ENCODE results near the gene GPANK1. TPM values are rescaled to one million over a fixed set of nuclear protein-coding genes. Genes with fewer than 3 reads are reported as not detected.

GPANK1 gene
- total RNA-seq, 2 donors from 2014 or later = 15.0 to 19.2 TPM

- peaks cover 86% of the 10 kb centered on the region for H3K36me3 ChIP-seq
- H3K27ac ChIP-seq = no peak overlapping the region
- no peak overlapping the region for H3K4me3 ChIP-seq
- no peaks in the 10 kb centered on the region for H3K4me1 ChIP-seq (ENCODE audit: control insufficient read depth in 1 of 2, low read depth in 2 of 2)
- ATAC-seq (ENCODE audit: insufficient number of reproducible peaks, low FRiP score, low read depth) = no peak
- DNase-seq (ENCODE audit: low spot score) = no peak
- TF ChIP-seq CTCF (IDR thresholded peaks at IDR 0.05) = no peak
- no peaks in the 10 kb centered on the region for H3K27me3 ChIP-seq (replicated peaks; ENCODE audit: insufficient read depth)
- H3K9me3 ChIP-seq = no peaks in the 10 kb centered on the region
Observed at GRCh38 chr6:31642798-31643570, 21.8 kb downstream of the GPANK1 start.

GRCh38 chr6:31641370-31641769, 23.4 kb downstream of the GPANK1 start:
- H3K9me3 ChIP-seq = no peaks in the 10 kb centered on the region
- H3K36me3 ChIP-seq = peaks cover 85% of the 10 kb centered on the region
- H3K27ac ChIP-seq = no peak overlapping the region
- no peak for TF ChIP-seq CTCF (IDR thresholded peaks at IDR 0.05)
- DNase-seq (ENCODE audit: low spot score) = no peak
- no peak for ATAC-seq (ENCODE audit: insufficient number of reproducible peaks, low FRiP score, low read depth)
- H3K27me3 ChIP-seq (replicated peaks; ENCODE audit: insufficient read depth) = no peaks in the 10 kb centered on the region
- no peaks in the 10 kb centered on the region for H3K4me1 ChIP-seq (ENCODE audit: control insufficient read depth in 1 of 2, low read depth in 2 of 2)
- no peak overlapping the region for H3K4me3 ChIP-seq

GRCh38 chr6:31640612-31641011, 24.2 kb downstream of the GPANK1 start:
- Histone ChIP-seq H3K9me3 (no peaks in the 10 kb centered on the region), H3K27me3 (replicated peaks; ENCODE audit: insufficient read depth) (no peaks in the 10 kb centered on the region), H3K27ac (no peak overlapping the region), H3K4me1 (ENCODE audit: control insufficient read depth in 1 of 2, low read depth in 2 of 2) (no peaks in the 10 kb centered on the region), H3K36me3 (peaks cover 85% of the 10 kb centered on the region), H3K4me3 (no peak overlapping the region)
- DNase-seq (ENCODE audit: low spot score) (no peak), ATAC-seq (ENCODE audit: insufficient number of reproducible peaks, low FRiP score, low read depth) (no peak)
- no peak for TF ChIP-seq CTCF (IDR thresholded peaks at IDR 0.05)

GRCh38 chr6:31639449-31639861, 25.3 kb downstream of the GPANK1 start:
- no peaks in the 10 kb centered on the region for H3K9me3 ChIP-seq
- H3K27ac ChIP-seq = no peak overlapping the region
- H3K4me3 ChIP-seq = no peak overlapping the region
- DNase-seq (ENCODE audit: low spot score) (no peak), ATAC-seq (ENCODE audit: insufficient number of reproducible peaks, low FRiP score, low read depth) (no peak)
- H3K27me3 ChIP-seq (replicated peaks; ENCODE audit: insufficient read depth) = no peaks in the 10 kb centered on the region
- TF ChIP-seq CTCF (IDR thresholded peaks at IDR 0.05) = no peak
- H3K36me3 ChIP-seq = peaks cover 85% of the 10 kb centered on the region
- no peaks in the 10 kb centered on the region for H3K4me1 ChIP-seq (ENCODE audit: control insufficient read depth in 1 of 2, low read depth in 2 of 2)

GRCh38 chr6:31639043-31639442, 25.8 kb downstream of the GPANK1 start:
- Histone ChIP-seq H3K27ac (no peak overlapping the region), H3K36me3 (peaks cover 85% of the 10 kb centered on the region), H3K4me3 (no peak overlapping the region), H3K4me1 (ENCODE audit: control insufficient read depth in 1 of 2, low read depth in 2 of 2) (no peaks in the 10 kb centered on the region), H3K9me3 (no peaks in the 10 kb centered on the region), H3K27me3 (replicated peaks; ENCODE audit: insufficient read depth) (no peaks in the 10 kb centered on the region)
- ATAC-seq (ENCODE audit: insufficient number of reproducible peaks, low FRiP score, low read depth) = no peak
- no peak for DNase-seq (ENCODE audit: low spot score)
- no peak for TF ChIP-seq CTCF (IDR thresholded peaks at IDR 0.05)

Measured in thoracic aorta (tissue), 2 donors.